ENCODE results near the gene OR1M1.

The OR1M1 gene

DNA sequence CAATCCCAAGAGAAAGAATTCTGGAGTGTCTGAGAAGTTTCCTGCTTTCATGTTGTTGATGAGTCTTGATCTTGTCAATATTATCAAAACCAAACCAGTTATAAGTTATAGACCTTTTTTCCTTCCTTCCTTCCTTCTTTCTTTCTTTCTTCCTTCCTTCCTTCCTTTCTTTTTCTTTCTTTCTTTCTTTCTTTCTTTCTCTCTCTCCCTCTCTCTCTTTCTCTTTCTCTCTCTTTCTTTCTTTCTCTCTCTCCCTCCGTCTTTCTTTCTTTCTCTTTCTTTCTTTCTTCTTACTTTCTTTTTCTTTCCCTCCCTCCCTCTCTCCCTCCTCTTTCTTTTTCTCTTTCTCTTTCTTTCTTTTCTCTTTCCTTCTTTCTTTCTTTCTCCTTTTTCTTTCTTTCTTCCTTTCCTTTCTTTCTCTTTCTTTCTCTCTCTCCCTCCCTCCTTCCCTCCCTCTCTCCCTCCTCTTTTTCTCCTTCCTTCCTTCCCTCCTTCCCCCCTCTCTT lies 40.1 kb downstream of the OR1M1 start, which contains the start of gene OR7G3:
Gene OR7G3, minus strand, starts transcription at position 51 of the 506 bp plus-strand sequence. Its CDS starts 0 bp downstream, at position 51.
- no peaks in the 10 kb centered on the region for H3K36me3 Mint-ChIP-seq (ENCODE audit: low read depth)
- H3K4me3 Mint-ChIP-seq, result no peak within 1 kb of the TSS
- DNase-seq (no peak), ATAC-seq (no peak)
- H3K27me3 Mint-ChIP-seq, result peaks cover 24% of the 10 kb centered on the region
- H3K27ac Mint-ChIP-seq, result no peak within 1 kb of the TSS
- no peaks in the 10 kb centered on the region for H3K9me3 Mint-ChIP-seq
- peaks cover 7% of the 10 kb centered on the region for H3K4me1 Mint-ChIP-seq

DNA sequence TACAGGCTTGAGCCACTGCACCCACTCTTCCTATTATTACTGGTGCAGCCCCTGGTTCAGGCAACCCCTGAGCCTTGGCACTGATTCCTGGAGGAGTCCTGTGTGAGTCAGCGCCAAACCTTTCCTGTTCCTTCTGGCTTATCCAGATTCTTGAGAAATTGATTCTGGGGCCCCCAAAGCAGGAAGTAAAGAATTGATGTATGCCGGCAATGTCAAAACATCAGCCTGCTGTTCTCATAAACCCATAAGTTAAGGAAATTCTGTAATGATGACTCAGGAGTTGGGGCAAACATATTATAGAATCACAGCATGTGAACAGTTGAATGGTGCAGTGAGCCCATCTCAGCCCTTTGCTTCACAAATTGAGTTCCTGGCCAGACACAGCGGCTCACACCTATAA lies 41.3 kb downstream of the OR1M1 start:
- H3K27ac Mint-ChIP-seq, result no peak overlapping the region
- H3K4me3 Mint-ChIP-seq, result no peak overlapping the region
- H3K36me3 Mint-ChIP-seq (ENCODE audit: low read depth), result no peaks in the 10 kb centered on the region
- DNase-seq (no peak), ATAC-seq (no peak)
- peaks cover 7% of the 10 kb centered on the region for H3K4me1 Mint-ChIP-seq
- peaks cover 21% of the 10 kb centered on the region for H3K27me3 Mint-ChIP-seq
- no peaks in the 10 kb centered on the region for H3K9me3 Mint-ChIP-seq

DNA sequence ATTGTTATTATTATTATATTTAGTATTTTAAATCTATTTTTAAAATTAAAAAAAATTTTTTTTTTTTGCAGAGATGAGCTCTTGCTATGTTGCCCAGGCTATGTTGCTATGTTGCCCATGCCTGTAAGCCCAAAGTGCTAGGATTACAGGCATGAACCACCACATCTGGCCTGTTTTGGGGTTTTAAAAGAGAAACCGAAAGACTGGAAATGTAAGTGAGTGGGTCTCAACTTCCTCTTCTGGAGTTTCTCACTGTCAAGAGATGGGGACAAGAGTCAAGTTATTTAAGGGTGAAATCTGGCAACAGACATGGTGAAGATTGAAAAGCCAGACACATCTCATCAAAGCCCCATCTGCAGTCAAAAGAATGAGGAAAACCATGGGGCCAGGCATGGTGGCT lies 44.1 kb downstream of the OR1M1 start:
- no peaks in the 10 kb centered on the region for H3K9me3 Mint-ChIP-seq
- no peaks in the 10 kb centered on the region for H3K36me3 Mint-ChIP-seq (ENCODE audit: low read depth)
- DNase-seq, result no peak
- H3K4me3 Mint-ChIP-seq, result no peak overlapping the region
- peaks cover 19% of the 10 kb centered on the region for H3K27me3 Mint-ChIP-seq
- no peak overlapping the region for H3K27ac Mint-ChIP-seq
- H3K4me1 Mint-ChIP-seq, result peaks cover 7% of the 10 kb centered on the region
- ATAC-seq, result no peak

DNA sequence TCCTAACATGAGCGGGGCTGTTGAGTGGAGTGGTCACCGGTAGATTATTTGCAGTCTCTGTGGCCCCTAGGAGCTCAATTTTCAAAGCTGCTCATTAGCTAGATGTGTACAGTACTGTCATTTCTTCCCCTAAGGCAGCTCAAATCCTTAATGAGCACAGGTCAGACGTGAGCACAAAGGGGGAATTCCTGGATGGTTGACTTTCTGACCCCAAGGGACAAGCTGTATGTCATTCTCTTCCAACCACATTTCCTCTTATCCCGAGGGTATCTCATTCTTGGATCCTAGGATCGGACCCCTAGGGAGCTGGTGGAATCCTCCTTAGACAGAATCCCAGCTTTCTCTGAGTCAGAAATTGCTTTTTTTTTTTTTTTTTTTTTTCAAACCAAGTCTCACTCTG lies 45.6 kb downstream of the OR1M1 start:
- peaks cover 4% of the 10 kb centered on the region for H3K27me3 Mint-ChIP-seq
- no peak overlapping the region for H3K27ac Mint-ChIP-seq
- no peak for ATAC-seq

DNA sequence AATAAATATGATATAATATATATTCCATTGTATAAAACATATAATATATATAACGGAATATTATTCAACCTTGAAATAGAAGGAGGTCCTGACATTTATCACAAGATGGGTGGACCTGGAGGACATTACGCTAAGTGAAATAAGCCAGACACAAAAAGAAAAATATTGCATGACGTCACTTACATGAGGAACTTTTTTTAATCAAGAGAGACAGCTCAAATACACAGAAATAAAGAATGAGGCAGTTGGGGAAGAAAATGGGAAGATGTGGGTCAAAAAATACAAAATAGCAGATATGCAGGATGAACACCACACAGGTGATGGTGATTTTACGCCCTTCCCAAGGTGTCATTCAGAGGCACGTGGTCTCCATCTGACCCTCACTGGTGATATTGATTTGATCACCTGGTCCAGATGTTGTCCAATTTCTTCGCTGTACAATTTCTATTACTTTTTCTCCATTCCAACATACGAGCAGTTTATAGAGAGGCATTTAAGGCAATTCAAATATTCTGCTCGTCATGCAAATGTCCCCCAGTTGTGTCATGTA lies 52.8 kb downstream of the OR1M1 start:
- Mint-ChIP-seq H3K36me3 (ENCODE audit: low read depth) (peaks cover 30% of the 10 kb centered on the region), H3K4me1 (peaks cover 34% of the 10 kb centered on the region), H3K4me3 (peak overlapping the region; percentile 98), H3K9me3 (peaks cover 10% of the 10 kb centered on the region), H3K27ac (peak overlapping the region; percentile 95), H3K27me3 (peaks cover 2% of the 10 kb centered on the region)
- no peak for DNase-seq
- no peak for ATAC-seq

More for the DNA sequence above, 45.6 kb downstream of the OR1M1 start:
- Mint-ChIP-seq H3K9me3 (no peaks in the 10 kb centered on the region), H3K36me3 (ENCODE audit: low read depth) (no peaks in the 10 kb centered on the region), H3K4me1 (peaks cover 7% of the 10 kb centered on the region), H3K4me3 (no peak overlapping the region)
- no peak for DNase-seq

DNA sequence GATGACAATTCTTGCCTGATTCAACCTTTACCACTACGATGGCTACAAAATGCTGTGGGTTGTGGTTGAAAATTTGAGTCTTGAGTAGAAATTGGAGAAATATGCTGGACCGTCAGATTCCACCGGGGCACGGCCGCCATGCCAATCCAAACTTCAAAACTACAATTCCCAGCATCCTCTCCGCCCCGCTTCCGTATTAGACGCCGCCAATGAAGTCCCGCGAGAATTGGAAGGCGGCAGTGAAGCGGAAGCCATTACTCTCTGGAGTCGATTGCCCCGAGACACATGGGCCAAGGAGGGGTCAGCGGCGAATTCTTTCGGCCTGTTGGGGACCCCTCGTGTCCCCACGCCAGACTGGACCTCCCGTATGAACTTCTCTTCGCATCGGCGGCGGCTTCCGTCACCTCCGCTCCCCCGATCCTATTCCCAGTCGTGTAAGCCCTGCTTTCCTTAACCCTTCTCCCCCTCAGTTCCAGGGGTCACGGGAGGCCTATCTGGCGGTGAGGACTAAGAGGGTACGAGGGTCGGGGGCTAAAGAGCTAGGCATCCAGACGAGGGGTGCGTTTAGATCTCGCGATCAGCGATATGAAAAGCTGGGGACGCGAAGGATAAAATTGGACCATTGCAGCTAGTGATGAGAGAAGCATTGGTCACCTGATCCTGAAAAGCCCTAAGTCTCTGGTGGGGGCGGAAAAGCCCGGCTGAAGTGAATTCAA lies 53.5 kb downstream of the OR1M1 start, which contains the start of gene ZNF317:
Gene ZNF317, plus strand, starts transcription at position 239 of the 716 bp plus-strand sequence. CDS start 15,620 bp downstream, outside the sequence.
- Mint-ChIP-seq H3K4me1 (peaks cover 35% of the 10 kb centered on the region), H3K4me3 (peak within 1 kb of the TSS; percentile 98), H3K27ac (peak within 1 kb of the TSS; percentile 95), H3K36me3 (ENCODE audit: low read depth) (peaks cover 36% of the 10 kb centered on the region), H3K27me3 (peaks cover 2% of the 10 kb centered on the region), H3K9me3 (peaks cover 14% of the 10 kb centered on the region)
- peak; percentile 85 for DNase-seq
- peak; percentile 94 for ATAC-seq

DNA sequence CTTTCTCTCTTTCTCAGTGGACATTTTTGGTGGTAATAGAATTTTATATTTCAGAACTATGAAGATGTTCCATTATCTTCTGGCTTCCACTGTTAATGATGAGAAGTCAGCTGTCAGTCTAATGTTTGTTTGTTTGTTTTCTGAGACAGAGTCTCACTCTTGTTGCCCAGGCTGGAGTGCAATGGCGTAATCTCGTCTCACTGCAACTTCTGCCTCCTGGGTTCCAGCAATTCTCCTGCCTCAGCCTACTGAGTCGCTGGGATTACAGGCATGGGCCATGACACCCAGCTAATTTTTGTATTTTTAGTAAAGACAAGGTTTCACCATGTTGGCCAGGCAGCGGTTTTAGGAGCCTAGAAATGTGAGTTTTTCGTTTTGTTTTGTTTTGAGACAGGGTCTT lies 58.1 kb downstream of the OR1M1 start:
- Mint-ChIP-seq H3K4me1 (peaks cover 64% of the 10 kb centered on the region), H3K9me3 (peaks cover 22% of the 10 kb centered on the region), H3K27me3 (no peaks in the 10 kb centered on the region), H3K4me3 (no peak overlapping the region), H3K36me3 (ENCODE audit: low read depth) (peaks cover 77% of the 10 kb centered on the region), H3K27ac (no peak overlapping the region)
- ATAC-seq (no peak), DNase-seq (no peak)
